D721Med (cell line): Measurements from ENCODE around the gene SGCD.

Experiments used
- DNase-seq: peaks from one replicate; pipeline ENCODE4 v3.0.0; 2011; ENCODE audit warnings: low spot score; ENCODE audit not compliant: insufficient read length
- FAIRE-seq: peaks from 2 replicates; lab custom pipeline; 2011; peaks lifted over from hg19 to GRCh38; lab: Jason Lieb, UNC
- CTCF ChIP-seq: IDR thresholded peaks from 2 replicates; pipeline ENCODE4 v1.5.1; 2012; ENCODE audit warnings: mild to moderate bottlenecking, control low read depth; ENCODE audit not compliant: insufficient read depth; ENCODE audit errors: missing control alignments

SGCD gene

GRCh38 chr5:156476678-156477077 is 149.7 kb downstream of the SGCD start:
- DNase-seq: no peak
- no peak for FAIRE-seq
- TF ChIP-seq CTCF: no peak

GRCh38 chr5:156477196-156477595 is 150.2 kb downstream of the SGCD start:
- TF ChIP-seq CTCF: no peak
- DNase-seq (no peak), FAIRE-seq (no peak)

GRCh38 chr5:156479849-156480248 is 152.9 kb downstream of the SGCD start:
- no peak for TF ChIP-seq CTCF
- DNase-seq (no peak), FAIRE-seq (no peak)

- DNase-seq: no peak
- FAIRE-seq: no peak
- no peak for TF ChIP-seq CTCF
These were observed 154.8 kb downstream of the SGCD start for GRCh38 chr5:156481741-156482140.

- no peak for TF ChIP-seq CTCF
- FAIRE-seq: no peak
- no peak for DNase-seq
These were observed 155.9 kb downstream of the SGCD start for GRCh38 chr5:156482818-156483217.

- FAIRE-seq: no peak
- no peak for DNase-seq
- TF ChIP-seq CTCF: no peak
These were observed 159.7 kb downstream of the SGCD start for GRCh38 chr5:156486394-156487238.

GRCh38 chr5:156491766-156492165 is 164.8 kb downstream of the SGCD start:
- FAIRE-seq: no peak

More at GRCh38 chr5:156491766-156492165, 164.8 kb downstream of the SGCD start:
- no peak for TF ChIP-seq CTCF
- DNase-seq: no peak
